Esophagus muscularis mucosa (tissue), 4 donors: ENCODE measurements around the gene NRROS. TPM values are rescaled to one million over a fixed set of nuclear protein-coding genes. Genes with fewer than 3 reads are reported as not detected.

Experiments
- DNase-seq: peaks from one replicate; pipeline ENCODE4 v3.0.0-alpha.2; 2017; ENCODE audit errors: extremely low spot score
- H3K27ac ChIP-seq, 4 donors: fragments of 200-600 bp; sonication (generic); replicated peaks in 1 of 4; 1 replicate in 3 of 4; 2 replicates in 1 of 4; pipeline ENCODE4 v1.5.1; 2016 to 2019; ENCODE audit warnings: mild to moderate bottlenecking in 1 of 4
- H3K27me3 ChIP-seq, 4 donors: fragments of 200-600 bp; sonication (generic); one replicate each; pipeline versions ENCODE4 v1.5.1 to v1.6.0; 2016 to 2019
- H3K36me3 ChIP-seq, 4 donors: fragments of 200-600 bp; sonication (generic); one replicate each; pipeline ENCODE4 v1.5.1; 2016 to 2019
- H3K4me1 ChIP-seq, 4 donors: fragments of 200-600 bp; sonication (generic); one replicate each; pipeline ENCODE4 v1.5.1; 2016 to 2019
- H3K4me3 ChIP-seq, 4 donors: fragments of 200-600 bp; sonication (generic); 1 replicate in 2 of 4; 2 replicates in 2 of 4; pipeline ENCODE4 v1.5.1; 2016 to 2019; ENCODE audit warnings: mild to moderate bottlenecking in 4 of 4, moderate library complexity in 1 of 4
- H3K9me3 ChIP-seq, 4 donors: fragments of 200-600 bp; sonication (generic); 1 replicate in 3 of 4; 2 replicates in 1 of 4; pipeline ENCODE4 v1.5.1; 2016 to 2019
- CTCF ChIP-seq, 3 experiments: fragments of 200-600 bp in 2 of 3; fragments of 450-650 bp in 1 of 3; sonication (generic) in 2 of 3; IDR thresholded peaks; one replicate each; pipeline ENCODE4 v1.5.1; 2017 to 2019; ENCODE audit warnings: antibody characterized with exemption in 3 of 3, mild to moderate bottlenecking in 2 of 3, moderate library complexity in 1 of 3
- EP300 ChIP-seq: sonication (generic); formaldehyde crosslinking; IDR thresholded peaks from one replicate; pipeline ENCODE4 v1.6.1; 2017; ENCODE audit warnings: antibody characterized with exemption
- POLR2A ChIP-seq: fragments of 450-650 bp; IDR thresholded peaks from one replicate; pipeline ENCODE4 v1.6.1; 2017; ENCODE audit warnings: antibody characterized with exemption, moderate library complexity, mild to moderate bottlenecking, low read depth
- POLR2AphosphoS5 ChIP-seq, 2 donors: sonication (generic); formaldehyde crosslinking; IDR thresholded peaks; one replicate each; pipeline ENCODE4 v1.6.1; 2017; ENCODE audit warnings: antibody characterized with exemption in 2 of 2
- WGBS: methylation state at CpG from one replicate; pipeline ENCODE4 v1.1.5; 2018; 5-methylcytosine and 5-hydroxymethylcytosine counted together
- intact Hi-C: fragments of 100-400 bp; cut with DNase I; formaldehyde crosslinking; loops from one replicate; pipeline ENCODE4 v1.15.1; 2023
- total RNA-seq, 4 donors: library from RNA; depleted of rRNA; stranded (reverse); fragments of >200 nt; gene quantifications; one replicate each; pipeline versions ENCODE4 v1.1.0 to v1.2.1, GENCODE V29; 2016

NRROS gene
- total RNA-seq, 4 donors from 2014 or later: 6.2 to 8.5 (median 7.3) TPM

DNA sequence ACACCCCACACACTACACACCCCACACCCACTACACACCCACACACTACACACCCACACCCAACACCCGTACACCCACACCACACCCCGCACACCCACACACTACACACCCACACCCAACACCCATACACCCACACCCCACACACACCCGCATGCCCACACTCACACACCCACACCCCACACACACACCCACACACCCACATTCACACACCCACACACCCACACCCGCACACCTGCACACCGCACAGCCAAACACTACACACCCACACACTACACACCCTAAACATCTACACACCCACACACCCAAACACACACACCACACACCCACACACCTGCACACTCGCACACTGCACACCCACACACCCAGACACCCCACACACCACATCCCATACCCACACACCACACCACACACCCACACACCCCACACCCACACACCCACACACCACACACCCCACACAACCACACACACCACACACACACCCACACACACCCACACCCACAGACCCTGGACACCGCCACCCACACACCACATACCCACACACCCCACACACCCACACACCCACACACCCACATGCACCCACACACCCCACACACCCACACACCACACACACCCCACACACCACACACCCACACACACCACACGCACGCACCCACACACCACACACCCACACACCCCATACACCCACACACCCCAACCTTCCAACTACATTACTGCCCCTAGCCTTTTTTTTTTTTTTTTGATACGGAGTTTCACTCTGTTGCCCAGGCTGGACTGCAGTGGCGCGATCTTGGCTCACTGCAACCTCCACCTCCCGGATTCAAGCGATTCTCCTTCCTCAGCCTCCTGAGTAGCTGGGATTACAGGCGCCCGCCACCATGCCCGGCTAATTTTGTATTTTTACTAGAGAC, 55.7 kb downstream of the NRROS start:
- 92% methylated on average over 17 of the region's 17 CpGs for WGBS
- no peaks in the 10 kb centered on the region for H3K9me3 ChIP-seq
- H3K4me1 ChIP-seq: no peaks in the 10 kb centered on the region
- H3K27me3 ChIP-seq: no peaks in the 10 kb centered on the region
- H3K4me3 ChIP-seq: no peak overlapping the region
- DNase-seq: no peak
- H3K36me3 ChIP-seq: no peaks in the 10 kb centered on the region
- H3K27ac ChIP-seq: no peak overlapping the region
- TF ChIP-seq EP300 (no peak), POLR2A (no peak)
- intact Hi-C loops: no loop called here

DNA sequence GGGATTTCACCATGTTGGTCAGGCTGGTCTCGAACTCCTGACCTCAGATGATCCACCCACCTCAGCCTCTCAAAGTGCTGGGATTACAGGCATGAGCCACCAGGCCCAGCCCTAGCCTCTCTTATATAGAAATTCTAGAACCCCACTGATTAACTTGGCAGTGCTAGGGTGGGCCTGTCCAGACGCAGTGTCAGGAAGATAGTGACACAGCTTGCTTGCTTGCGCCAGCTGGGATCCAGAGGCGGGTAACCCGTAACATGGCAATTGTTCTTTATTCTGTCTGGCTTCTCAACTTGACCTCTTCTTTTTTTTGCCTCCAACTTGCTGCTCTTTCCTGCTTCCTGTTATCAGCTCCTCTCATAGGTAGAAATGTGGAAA, 56.3 kb downstream of the NRROS start:
- intact Hi-C loops: no loop called here
- WGBS: 93% methylated on average over 5 of the region's 5 CpGs
- Histone ChIP-seq H3K36me3 (no peaks in the 10 kb centered on the region), H3K4me1 (no peaks in the 10 kb centered on the region), H3K27ac (no peak overlapping the region), H3K4me3 (no peak overlapping the region), H3K9me3 (no peaks in the 10 kb centered on the region), H3K27me3 (no peaks in the 10 kb centered on the region)
- no peak for DNase-seq
- no peak for TF ChIP-seq CTCF (IDR thresholded peaks at IDR 0.05)

DNA sequence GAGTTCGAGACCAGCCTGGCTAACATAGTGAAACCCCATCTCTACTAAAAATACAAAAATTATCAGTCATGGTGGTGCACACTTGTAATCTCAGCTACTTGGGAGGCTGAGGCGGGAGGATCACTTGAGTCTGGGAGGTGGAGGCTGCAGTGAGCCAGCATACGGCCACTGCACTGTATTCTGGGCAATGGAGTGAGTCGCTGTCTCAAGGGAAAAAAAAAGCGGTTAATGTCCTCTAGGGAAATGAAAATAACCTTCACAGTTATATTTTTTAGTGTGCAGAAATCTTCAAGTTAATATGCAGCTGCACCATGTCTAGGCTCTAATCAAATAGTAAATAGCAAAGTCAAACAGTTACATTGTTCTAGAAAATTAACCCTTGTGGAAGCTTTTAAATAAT, 57.8 kb downstream of the NRROS start:
- intact Hi-C loops: no loop called here
- Histone ChIP-seq H3K4me3 (no peak overlapping the region), H3K27ac (no peak overlapping the region), H3K27me3 (no peaks in the 10 kb centered on the region), H3K36me3 (no peaks in the 10 kb centered on the region), H3K4me1 (no peaks in the 10 kb centered on the region), H3K9me3 (no peaks in the 10 kb centered on the region)
- DNase-seq: no peak
- WGBS: 85% methylated on average over 5 of the region's 5 CpGs
- TF ChIP-seq POLR2AphosphoS5 (IDR thresholded peaks at IDR 0.05) (no peak), EP300 (no peak), CTCF (IDR thresholded peaks at IDR 0.05) (no peak), POLR2A (no peak)

GRCh38 chr3:196699749-196700148, 60.3 kb downstream of the NRROS start:
- Histone ChIP-seq H3K9me3 (no peaks in the 10 kb centered on the region), H3K4me3 (no peak overlapping the region), H3K27me3 (no peaks in the 10 kb centered on the region), H3K27ac (no peak overlapping the region), H3K36me3 (no peaks in the 10 kb centered on the region), H3K4me1 (no peaks in the 10 kb centered on the region)
- 89% methylated on average over 7 of the region's 7 CpGs for WGBS
- no peak for DNase-seq
- no peak for TF ChIP-seq CTCF (IDR thresholded peaks at IDR 0.05)
- no peak for TF ChIP-seq EP300
- no peak for TF ChIP-seq POLR2AphosphoS5 (IDR thresholded peaks at IDR 0.05)
- TF ChIP-seq POLR2A: no peak
- intact Hi-C loops: no loop called here

DNA sequence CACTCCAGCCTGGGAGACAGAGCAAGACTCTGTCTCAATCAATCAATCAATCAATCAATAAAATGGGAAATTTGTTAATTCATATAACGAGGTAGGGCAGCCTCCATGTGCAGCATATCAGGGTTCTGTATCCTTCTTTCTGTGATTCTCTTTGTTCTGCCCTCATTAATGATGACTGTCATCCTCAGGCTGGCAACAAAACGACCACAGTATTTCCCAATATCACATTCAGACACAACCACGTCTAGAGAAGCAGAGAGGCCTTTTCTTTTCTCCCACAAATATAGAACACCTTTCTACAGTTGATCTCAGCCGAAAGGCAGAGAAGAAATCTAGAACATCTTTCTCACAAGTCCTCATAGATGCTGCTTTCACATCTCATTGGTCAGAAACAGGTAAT, 61.3 kb downstream of the NRROS start:
- H3K4me3 ChIP-seq: no peak overlapping the region
- no peak for DNase-seq
- no peak overlapping the region for H3K27ac ChIP-seq
- no peaks in the 10 kb centered on the region for H3K27me3 ChIP-seq
- intact Hi-C loops: no loop called here
- 74% methylated on average over 4 of the region's 4 CpGs for WGBS
- no peaks in the 10 kb centered on the region for H3K9me3 ChIP-seq
- TF ChIP-seq POLR2AphosphoS5 (IDR thresholded peaks at IDR 0.05) (no peak), POLR2A (no peak), EP300 (no peak), CTCF (IDR thresholded peaks at IDR 0.05) (no peak)
- no peaks in the 10 kb centered on the region for H3K4me1 ChIP-seq
- no peaks in the 10 kb centered on the region for H3K36me3 ChIP-seq
